ENCODE results near the gene SHISA8. TPM values are rescaled to one million over a fixed set of nuclear protein-coding genes. Genes with fewer than 3 reads are reported as not detected.

SHISA8 gene
- total RNA-seq, 1 donor from 2014 or later: 1.2 TPM

GRCh38 chr22:41915786-41916493, 1.1 kb upstream of the SHISA8 start:
- intact Hi-C loops (cut with micrococcal nuclease): no loop called here

DNA sequence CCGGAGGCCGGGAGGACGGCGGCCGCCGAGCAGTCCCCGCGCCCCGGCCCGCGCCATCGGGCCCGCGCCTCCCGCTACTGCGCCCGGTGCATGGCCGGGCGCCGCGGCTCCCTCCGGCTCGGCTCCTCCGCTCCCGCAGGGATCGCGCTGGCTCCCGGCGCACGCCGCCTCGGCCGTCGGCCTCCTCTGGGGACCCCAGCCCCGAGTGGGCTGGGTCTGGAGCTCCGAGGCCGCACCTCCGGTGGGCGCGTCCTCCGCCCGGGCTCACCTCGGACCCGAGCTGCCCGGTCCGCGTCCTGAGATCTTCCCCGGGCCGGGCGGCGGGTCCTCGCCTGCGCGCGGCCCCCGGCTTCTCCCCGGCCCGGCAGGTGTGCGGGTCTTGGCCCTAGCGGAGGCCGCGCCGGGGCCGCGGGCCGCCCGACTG, 251 bp downstream of the SHISA8 start:
- intact Hi-C loops (cut with micrococcal nuclease): no loop called here

DNA sequence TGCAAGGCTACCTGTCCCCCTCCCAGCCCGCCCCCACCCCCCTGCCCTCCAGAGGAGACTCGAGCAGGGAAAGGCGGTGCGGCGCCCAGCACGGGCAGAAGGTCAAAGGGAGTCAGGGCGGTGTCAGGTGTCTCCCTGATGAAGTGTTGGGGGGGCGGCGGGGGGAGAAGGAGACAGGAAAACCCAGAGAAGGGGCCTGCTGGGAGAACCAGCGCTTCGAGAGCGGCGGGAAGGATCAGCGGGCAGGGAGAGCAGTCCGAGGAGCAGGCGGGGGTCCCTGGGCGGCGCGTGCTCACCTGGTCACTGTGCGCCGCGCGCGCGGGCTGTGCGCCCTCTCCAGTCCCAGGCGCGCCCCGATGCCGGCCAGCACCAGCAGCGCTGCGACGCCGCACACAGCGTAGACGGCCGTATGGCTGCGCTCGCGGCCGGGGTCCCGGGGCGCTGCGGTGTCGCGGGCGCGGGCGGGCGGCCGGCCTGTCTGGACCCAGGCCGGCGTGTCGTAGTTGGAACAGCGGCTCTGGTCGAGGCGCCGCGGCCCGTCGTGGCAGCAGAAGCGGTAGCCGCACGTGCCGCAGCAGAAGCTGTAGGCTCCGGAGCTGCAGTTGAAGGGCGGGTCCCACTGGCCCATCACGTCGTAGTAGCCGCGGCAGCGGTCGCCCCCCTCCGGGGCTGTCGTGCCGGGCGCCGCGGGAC, 886 bp downstream of the SHISA8 start:
- intact Hi-C loops (cut with micrococcal nuclease): no loop called here

- intact Hi-C loops (cut with micrococcal nuclease): no loop called here
Measured at GRCh38 chr22:41913040-41913719, 1.7 kb downstream of the SHISA8 start.

DNA sequence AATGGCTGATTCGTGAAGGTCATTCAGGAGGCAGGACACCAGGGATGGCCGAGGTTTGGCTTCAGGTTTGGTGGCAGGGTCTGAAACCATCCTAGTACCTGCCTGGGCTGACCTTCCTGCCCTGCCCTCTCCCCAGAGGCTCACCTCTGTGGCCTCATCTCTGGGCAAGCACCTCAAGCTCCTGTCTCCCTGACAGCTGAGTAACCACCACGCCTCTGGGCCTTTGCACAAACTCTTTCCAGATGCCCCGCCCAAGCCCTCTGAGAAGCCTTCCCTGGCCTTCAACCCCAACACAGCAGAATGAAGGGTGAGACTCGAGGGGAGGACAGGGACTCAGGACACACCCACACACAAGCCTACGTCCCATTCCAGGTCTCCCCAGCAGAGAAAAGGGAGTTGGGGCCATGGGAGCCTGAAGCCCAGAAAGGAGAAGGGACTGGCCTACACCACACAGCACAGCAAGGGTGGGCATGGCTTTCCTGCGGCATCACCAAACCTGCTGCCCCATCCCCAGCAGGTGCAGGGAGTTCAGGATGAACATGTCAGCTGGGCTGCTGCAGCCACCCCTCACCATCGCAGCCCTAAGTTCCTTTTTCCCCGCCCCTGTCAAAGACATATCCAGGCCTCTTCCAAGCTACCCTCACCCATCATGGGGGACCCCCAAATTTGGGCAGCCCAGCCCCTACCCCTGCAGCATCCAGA, 2.4 kb downstream of the SHISA8 start:
- intact Hi-C loops (cut with micrococcal nuclease): no loop called here

DNA sequence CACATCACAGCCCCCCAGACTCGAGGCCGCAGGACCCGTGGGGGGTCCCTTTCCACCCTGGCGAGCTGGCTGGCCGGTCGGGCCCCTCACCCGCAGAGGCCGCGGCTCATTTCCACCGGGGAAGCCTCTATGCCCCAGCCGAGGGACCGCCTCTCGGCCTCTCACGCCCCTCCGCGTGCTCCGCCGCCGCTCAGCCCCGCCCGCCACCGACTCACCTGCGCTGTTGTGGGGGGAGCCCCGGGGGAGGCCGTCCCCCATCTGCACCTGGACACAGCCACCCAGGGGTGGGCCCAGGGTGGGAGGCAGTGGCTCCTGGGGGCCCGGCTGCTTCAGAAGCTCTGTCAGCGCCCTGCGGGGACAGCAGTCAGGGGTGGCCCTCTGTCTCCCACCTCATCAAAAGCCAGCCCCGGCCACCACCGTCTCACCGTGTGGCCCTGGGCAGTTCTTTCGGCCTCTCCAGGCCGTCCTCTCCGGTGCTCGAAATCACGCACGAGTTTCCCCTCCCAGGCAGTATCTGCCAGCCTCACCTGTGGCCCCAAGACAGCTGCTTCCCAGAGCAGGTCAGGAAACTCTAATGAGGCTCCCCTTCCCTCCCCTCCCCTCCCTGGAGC, 3.8 kb downstream of the SHISA8 start:
- intact Hi-C loops (cut with micrococcal nuclease): no loop called here

DNA sequence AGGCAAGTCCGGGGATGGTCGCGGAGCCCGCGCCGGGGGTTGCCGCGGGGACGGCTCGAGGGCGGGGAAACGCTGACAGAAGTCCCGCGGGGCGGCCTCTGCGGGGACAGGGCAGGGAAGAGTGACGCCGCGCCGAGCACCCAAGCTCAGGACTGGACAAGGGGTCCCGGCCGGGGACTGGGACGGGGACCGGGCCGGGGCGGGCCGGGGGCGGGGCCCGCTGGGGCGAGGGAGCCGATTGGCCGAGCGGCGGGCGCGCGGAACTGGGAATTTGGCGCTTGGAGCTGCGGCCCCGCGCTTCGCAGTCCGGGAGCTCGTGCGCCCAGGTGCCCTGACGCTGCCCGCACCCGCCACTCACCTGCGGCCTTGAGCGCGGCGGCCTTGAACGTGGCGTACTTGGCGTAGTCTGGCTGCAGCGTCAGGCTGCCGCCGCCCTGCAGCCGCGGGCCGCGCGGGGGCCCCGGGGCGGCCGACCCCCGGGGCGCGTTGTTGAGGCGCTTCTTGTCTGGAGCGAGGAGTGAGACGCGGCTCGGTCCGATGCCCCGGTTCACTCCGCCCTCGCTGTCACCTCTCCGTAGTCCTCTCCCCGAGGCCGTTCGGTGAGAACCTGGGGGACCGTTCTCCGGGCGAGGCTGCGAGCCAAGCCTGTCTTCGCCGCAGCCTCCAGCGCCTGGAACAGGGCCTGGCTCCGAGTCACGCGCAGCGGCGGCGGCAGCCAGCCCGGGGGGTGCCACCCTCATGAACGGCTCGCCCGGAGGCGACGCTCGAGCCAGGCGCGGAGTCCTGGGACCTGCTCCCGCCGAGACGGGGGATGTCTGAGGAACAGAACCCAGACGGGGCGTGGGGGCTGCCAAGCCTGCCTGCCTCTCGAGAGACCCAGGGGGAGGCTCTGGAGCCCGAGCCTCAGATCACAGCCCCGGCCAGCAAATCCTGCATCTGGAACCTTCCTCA, 4.5 kb downstream of the SHISA8 start:
- intact Hi-C loops (cut with micrococcal nuclease): no loop called here

- intact Hi-C loops (cut with micrococcal nuclease): loop anchor here (2.0 kb wide), 1 partner anchor 47 kb away; no protein-coding TSS in a partner anchor
Measured at GRCh38 chr22:41909310-41910049, 5.4 kb downstream of the SHISA8 start.

GRCh38 chr22:41908411-41909309, 6.2 kb downstream of the SHISA8 start:
- intact Hi-C loops (cut with micrococcal nuclease): loop anchor here (2.0 kb wide), 1 partner anchor 46 kb away; no protein-coding TSS in a partner anchor

DNA sequence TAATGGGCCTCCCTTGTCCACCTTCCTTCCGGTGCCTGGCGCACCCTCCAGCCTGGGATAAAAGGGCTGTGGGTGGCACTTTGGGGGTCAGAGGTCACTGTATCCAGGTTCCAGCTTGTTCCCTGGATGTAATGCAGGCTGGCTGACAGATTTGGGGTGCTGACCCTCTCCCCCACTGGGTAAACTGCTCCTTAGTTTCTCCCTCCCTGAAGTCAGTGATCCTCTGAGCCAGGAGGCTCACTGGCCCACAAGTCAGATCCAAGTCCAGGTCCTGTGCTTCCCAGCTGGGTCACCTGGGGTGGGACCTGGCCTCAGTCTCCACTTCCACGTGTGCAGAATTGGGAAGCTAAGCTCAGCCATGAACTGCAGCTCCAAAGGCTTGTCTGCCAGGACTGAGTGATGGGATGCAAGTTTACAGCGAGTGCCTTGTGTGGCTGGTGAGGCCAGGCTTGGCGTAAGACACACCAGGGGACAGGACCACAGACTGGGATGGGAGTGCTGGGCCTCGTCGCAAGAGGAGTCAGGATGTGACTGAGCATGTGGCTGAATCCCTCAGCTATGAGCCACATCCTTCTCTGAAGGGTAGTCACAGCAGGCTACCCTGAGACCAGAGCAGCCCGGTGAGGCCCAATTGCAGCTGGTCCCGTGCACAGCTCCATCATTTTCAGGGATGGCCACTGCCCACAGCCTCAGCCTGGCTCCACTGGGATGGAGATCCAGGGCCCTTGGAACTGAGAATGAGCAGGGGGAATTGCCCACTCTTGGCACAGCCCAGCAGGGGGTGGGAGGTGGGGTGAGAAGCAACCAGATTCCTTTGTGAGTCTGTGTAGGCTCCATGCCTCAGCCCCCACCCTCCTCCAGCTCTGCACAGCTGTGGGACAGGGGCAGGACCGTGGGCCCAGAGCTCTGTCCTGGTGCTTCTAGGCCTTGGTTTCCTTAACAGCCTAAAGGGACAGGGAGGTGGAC, 7.2 kb downstream of the SHISA8 start:
- intact Hi-C loops (cut with micrococcal nuclease): loop anchor here (2.0 kb wide), 1 partner anchor 45 kb away; no protein-coding TSS in a partner anchor

DNA sequence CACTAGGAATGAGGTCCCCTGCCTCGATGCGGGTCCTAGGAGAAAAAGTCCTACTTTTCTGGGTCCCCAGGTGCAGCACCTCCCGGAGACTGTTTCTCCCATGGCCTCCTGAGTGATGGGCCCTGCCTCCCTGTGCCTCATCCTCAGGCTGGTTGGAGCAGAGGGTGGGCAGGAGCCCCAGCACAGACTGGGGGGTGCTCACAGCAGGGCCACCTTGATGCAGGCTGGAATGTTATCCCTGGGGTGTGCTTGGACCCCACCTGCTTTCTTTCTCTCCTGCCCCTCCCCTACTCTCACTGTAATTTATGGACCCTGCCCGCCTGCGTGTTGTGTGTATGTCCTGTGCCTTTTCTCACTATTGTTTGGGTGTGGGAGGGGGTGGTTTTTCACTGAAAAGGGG, 8.1 kb downstream of the SHISA8 start:
- intact Hi-C loops (cut with micrococcal nuclease): no loop called here

DNA sequence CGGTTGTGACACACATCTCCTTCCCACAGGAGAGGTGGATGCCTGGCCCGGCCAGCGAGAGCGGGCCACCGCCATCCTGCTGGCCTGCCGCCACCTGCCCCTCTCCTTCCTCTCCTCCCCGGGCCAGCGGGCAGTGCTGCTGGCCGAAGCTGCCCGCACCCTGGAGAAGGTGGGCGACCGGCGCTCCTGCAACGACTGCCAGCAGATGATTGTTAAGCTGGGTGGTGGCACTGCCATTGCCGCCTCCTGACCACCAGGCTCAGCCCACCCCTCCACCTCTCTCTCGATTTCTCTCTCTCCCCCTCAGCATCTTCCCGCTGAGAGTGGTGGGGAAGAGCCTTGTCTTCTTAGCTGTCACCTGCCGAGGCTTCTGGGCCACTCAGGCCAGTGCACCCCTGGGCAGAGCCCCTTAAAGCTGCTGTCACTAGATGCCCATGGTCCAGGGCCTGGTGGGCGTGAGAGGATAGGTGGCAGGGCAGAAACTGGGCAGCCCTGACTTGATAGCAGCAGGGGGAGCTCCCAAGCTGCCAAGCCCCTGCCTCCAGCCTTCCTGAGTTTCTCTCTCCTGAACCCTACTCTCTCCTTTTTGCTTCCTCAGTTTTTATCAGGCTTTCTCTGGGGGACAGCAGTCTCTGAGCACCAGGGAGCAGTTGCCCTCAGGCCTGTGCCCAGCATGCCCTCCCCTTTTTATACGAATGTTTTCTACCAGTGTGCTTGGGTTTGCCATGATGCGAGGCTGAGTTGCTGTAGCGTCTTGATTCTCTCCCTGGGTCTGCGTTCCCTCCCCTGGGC, 9.3 kb downstream of the SHISA8 start:
- intact Hi-C loops (cut with micrococcal nuclease): no loop called here

DNA sequence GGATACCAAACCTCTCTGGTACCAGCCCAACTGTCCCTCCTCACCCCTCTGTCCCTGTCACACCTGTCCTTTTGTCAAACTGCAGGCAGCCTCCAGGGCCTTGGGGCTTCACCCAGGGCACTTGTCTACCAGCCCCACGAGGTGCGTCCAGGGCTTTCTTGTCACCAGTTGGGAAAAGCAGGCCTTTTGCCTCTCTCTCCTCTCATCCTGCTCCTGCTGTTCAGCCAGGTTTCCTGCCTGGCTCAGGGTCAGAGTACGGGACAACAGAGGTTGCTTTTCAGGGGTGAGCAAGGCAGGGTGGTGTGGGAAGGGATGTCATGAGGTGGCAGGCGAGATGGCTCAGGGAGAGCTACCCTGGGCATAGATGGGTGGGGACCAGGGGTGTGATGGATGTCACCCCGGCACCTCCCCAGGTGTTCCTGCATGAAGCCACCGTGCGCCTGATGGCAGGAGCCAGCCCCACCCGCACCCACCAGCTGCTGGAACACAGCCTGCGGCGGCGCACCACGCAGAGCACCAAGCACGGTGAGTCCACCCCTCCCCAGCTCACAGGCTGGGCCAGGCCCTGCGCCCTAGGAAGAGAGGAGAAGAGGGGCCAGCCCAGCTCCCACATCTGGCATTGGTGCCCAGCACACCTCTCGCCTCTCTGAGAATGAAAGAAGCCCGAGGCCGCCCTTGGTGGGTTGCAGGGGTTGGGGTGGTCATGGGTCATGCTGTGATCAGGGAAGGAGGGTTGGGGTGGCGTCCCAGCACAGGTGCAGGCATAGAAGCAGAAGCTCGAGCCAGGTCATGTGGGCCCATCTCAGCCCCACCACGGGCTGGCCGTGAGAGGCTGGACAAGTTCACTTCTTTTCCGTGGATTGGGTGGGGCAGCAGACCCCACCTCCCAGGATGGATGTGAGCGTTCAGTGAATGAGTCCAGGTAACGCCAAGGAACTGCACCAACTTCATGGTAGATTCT, 10.1 kb downstream of the SHISA8 start:
- intact Hi-C loops (cut with micrococcal nuclease): no loop called here

- intact Hi-C loops (cut with micrococcal nuclease): no loop called here
Measured at GRCh38 chr22:41902932-41903421, 11.9 kb downstream of the SHISA8 start.

- intact Hi-C loops (cut with micrococcal nuclease): no loop called here
Measured at GRCh38 chr22:41902016-41902415, 12.9 kb downstream of the SHISA8 start.

All from T-helper 1 cell treated with Interleukin-12 subunit alpha and Interleukin-12 subunit beta and Interleukin-4 antibody, amounts not matched to agents 30 ng/mL and 1 ng/mL, for 36 hours (primary cell).